NCI-H2107 treated with DMSO at 0.1 percent for 48 hours (cell line): ENCODE results near the gene L3HYPDH.
A peak's percentile ranks its signal among the peaks of the same experiment; 100 is the strongest.
"Not testable (repeated sequence)": the region's sequence is repeated elsewhere in the genome, so short reads cannot be mapped to it uniquely, and the experiment has no call there.

Experiments used
- DNase-seq: peaks from one replicate; lab custom pipeline; 2025; ENCODE audit not compliant: unreplicated experiment; lab: John Stamatoyannopoulos, UW

The L3HYPDH gene

DNA sequence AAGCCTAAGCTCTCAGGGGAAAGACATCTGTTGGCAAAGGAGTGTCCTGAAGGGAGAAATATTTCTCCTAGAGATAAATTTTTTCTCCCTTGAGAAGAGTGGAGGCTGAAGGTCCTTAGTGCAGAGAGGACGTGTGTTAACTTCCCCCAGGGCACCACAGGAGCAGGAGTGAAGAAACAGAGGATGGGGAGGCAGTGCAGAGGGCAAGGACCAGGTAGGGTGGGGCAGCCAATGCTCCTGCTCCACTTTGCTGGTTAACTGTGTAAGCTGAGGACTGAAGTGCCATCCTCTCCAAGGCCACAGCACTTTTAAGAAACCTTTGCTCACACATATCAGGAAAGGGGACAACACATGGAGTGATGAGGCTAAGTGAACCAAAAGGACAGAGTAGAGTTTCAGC is 4.0 kb downstream of the L3HYPDH start:
- DNase-seq = no peak

GRCh38 chr14:59478540-59478939 is 5.7 kb downstream of the L3HYPDH start:
- DNase-seq = no peak

DNA sequence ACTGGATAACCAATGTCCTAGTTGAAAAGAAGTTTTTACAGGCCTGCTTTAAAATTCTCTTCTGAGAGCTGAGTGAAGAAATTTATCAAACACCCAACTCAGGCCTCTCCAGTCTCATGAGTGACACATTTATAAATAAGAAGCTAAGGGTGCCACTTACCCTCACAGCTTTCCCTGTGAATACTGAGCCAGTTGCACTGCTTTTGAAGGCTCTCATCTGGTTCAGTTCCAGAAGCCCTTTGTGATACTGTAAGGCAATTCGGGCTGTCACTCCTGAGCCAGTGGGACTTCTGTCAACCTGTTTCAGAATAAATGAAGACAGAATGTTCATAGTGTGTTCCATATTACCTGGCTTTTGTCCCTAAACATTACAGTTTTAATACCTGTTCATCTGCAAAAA is 8.5 kb downstream of the L3HYPDH start:
- DNase-seq = no peak

DNA sequence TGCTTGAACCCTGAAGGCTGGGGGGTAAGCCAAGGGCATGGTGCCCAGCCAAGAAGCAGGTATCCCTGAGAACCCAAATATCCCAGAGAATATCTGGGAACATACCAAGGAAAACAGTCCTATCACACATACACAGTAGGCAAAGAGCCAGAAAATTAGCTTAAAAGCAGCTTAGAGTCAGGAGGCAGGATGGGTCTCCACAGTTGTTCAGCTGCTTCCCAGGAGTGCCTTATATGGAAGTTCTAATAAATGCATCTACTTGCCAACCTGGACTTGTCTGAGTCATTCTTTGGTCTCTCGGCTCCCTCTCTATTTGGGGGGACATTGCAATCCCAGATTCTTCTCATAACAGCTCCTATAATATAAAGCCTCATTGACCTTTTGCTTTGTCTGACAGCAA is 10.0 kb downstream of the L3HYPDH start:
- DNase-seq = no peak

- DNase-seq = no peak
Observed at GRCh38 chr14:59465316-59466135, 18.7 kb downstream of the L3HYPDH start, which contains the start of gene GPR135. Gene GPR135 (minus strand): TSS chr14:59465380. CDS start chr14:59465226, 154 bp downstream.

DNA sequence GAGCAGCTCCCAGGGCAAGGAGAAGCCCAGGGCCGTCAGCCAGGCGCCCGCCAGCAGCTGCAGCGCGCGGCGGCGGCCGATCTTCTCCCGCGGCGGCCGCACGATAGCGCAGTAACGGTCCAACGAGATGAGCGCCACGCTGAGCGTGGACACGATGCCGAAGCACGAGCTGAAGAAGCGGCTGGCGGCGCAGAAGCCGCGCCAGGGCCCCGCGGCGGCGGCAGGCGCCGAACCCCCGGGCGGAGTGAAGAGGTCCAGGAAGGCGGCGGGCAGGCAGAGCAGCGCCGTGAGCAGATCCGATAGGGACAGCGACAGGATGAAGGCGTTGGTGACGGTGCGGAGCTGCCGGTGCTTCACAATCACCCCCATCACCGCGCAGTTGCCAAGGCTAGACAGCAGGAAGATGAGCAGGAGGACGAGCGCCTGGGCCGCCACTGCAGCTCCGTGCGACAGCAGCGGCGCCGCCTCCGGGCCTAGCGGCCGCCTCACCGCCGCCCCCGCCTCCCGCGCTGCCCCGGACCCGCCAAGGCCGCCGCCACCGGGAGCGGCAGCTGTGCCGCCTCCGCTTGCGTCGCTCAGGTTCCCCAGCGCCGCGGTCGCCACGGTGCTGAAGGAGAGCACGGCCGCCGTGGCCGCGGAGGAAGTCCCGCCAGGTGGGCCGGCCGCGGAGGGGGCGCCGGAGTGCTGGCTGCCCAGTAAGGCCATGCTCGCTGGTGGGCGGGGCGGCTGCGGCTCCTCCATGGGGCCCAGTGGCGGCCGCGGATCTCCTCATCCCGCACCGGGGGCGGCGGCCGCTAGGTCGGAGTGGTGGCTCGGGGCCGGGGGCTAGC is 19.5 kb downstream of the L3HYPDH start:
- peak; percentile 31 for DNase-seq

DNA sequence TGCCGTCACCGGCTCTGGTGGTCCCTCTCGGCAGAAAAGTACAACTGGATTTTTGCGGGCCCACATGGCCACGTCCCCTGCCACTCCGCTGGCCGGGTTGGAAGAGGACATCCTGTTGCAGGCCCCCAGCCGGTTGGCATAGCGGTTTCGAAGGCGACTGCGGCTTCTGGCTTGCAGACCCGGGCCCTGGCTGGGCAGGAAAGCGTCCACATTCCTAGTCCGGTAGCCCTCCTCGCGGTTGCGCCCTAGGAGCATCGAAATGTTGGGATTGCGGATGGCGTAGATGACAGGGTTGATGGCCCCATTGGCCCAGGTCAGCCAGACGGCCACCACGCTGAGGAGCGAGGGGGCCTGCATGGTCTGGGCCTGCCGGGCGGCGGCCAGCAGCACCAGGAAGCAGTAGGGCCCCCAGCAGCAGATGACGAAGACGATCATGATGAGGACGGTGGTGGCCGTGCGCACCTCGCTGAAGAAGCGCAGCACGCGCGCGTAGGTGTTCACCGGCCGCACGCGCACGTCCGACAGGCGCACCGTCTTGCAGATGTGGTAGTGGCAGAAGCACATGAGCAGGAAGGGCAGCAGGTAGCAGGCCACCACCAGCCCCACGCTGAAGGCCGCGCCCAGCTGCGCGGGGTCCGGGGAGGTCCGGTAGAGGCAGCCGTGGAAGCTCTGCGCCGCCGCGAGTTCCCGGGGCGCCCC is 20.3 kb downstream of the L3HYPDH start:
- no peak for DNase-seq

DNA sequence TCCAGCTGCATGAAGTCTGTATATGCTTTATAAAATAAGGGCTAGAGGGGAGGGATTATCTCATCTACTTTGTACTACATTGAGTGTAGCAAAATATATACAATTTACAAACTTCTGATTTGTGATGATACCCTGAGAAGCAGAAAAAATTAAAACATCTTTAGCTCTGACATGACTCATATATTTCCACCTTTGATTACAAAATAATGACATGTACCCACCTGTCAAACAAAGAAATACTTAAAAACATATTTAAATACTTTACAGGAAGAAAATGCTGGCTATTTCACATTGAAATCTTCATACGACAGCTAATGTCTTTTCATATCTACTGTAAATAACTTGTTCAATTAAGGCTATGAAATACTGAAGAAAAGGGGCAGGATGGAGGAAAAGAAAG is 22.3 kb downstream of the L3HYPDH start:
- no peak for DNase-seq

- no peak for DNase-seq
Observed at GRCh38 chr14:59460378-59460777, 23.8 kb downstream of the L3HYPDH start.

- no peak for DNase-seq
Observed at GRCh38 chr14:59458486-59458885, 25.7 kb downstream of the L3HYPDH start.

DNA sequence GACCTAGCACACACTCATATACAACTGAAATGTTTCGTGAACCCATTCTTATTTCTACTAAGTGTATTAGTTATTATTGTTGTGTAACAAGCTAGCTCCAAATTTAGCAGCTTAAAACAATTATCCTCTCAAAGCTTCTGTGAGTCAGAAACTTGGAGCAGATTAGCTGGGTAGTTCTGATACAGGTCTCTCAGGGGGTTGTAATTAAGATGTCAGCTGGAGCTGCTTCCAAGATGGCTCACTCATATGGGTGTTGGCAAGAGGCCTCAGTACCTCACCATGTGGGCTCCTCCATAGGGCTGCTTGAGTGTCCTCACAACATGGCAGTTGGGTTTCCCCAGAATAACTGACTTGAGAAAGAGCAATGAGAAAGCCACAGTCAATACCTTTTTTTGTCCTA is 28.8 kb downstream of the L3HYPDH start:
- no peak for DNase-seq

GRCh38 chr14:59454139-59454538 is 30.1 kb downstream of the L3HYPDH start:
- DNase-seq = no peak

DNA sequence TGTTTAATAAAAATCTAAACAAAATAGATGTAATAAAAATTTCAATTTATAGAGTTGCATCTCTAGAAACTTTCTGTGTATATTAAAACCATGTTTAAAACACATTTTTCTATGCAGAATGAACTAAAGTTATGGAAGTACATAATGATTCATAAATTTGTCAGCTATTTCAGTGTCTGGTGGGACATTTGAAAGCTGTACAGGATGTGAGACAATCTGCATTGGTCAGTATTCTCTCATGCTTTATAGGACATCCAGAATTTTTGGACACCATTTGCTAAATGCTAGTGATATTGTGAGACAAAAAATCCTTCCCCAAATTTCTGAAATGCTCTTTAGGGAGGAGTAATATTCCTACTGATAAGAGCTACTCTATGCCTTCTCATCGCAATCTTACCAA is 32.4 kb downstream of the L3HYPDH start:
- DNase-seq = no peak

- DNase-seq = no peak
Observed at GRCh38 chr14:59450716-59451115, 33.5 kb downstream of the L3HYPDH start.

DNA sequence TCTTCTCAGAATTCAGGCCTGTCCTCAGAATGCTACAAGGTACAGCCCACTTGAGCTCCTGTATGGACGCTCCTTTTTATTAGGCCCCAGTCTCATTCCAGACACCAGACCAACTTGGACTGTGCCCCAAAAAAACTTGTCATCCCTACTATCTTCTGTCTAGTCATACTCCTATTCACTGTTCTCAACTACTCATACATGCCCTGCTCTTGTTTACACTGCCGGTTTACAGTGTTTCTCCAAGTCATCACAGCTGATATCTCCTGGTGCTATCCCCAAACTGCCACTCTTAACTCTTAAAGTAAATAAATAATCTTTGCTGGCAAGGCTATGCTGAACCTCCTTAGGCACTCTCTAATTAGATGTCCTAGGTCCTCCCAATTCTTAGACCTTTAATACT is 35.5 kb downstream of the L3HYPDH start:
- DNase-seq = not testable (repeated sequence)

DNA sequence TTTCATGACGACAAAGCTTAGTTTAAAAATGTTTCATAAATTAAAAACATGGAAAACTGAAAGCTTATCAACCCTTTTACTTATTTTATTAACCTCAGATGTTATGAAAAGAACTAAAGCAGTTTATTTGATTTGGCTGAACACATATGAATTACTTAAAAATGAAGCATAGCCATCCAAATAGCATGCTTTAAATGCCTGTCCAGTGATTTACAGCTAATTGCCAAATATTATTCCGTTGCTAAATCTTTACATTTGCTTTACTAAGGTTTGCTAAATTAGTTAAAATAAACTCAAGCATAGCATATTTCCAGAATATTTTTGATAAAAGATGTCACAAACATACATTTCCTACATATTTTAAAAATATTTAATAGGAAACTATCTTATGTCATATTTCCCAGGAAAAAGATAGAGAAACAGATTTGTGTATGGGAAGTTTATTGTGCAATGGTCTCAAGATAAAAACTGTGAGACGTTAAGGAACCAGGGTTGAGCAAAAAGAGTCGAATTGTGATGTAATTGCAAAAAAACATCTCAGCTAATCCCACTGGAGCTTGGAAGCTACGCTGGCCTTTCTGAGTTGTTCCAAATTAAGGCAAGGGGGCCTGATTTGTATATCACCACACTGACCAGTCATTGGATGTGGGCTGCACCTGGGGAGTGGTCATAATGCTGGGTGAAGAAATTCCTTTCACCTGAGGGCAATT is 44.8 kb downstream of the L3HYPDH start:
- DNase-seq = no peak

DNA sequence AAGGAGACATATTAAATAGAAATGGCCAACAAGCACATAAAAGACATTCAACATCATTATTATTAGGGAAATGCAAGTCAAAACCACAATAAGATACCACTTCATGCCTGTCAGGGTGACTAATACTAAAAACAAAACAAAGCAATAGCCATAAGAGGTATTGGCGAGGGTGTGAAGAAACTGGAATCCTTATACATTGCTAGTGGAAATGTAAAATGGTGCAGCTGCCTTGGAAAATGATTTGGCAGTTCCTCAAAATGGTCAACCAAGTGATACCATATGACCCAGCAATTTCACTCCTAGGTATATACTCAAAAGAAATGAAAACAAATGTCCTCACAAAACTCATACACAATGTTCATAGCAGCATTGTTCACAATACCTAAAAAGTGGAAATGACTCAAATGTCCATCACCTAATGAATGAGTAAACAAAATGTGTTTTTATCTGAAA is 46.0 kb downstream of the L3HYPDH start:
- DNase-seq = no peak

- DNase-seq = no peak
Observed at GRCh38 chr14:59435987-59436386, 48.2 kb downstream of the L3HYPDH start.

- no peak for DNase-seq
Observed at GRCh38 chr14:59435101-59435500, 49.1 kb downstream of the L3HYPDH start.

DNA sequence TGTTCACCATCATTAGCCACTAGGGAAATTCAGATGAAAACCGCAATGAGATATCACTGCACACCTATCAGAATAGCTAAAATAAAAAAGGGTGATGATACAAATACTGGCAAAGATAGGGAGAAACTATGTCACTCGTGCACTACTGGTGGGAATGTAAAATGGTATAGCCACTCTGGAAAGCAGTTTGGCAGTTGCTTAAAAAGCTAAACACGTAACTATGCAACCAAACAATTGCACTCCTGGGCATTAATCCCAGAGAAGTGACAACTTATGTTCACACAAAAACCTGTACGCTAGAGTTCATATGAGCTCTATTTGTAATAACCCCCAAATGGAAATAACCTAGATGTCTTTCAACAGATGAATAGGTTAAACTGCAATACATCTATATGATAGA is 54.4 kb downstream of the L3HYPDH start:
- DNase-seq = no peak

DNA sequence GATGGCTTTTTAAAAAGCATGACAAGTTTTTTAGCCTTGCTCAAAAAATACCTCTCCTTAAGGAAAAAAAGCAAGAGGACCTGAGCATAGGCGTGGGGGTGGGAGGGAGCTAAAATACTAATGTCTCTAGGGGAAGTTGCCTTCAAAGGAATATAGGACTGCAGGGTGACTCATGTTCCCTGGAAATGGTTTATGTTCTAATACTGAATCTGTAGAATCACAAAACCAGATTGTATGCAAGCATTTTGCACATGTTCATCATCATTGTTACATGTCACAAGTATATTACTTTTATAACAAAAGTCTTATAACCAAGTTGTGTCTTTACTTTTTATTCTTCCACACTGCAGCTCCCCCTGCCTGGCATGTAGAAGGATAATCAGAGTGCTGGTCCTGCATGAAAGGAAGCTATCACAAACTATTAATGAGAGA is 55.6 kb downstream of the L3HYPDH start:
- no peak for DNase-seq
